BE2C (cell line): ENCODE measurements around the gene IRAK2.
A peak's percentile ranks its signal among the peaks of the same experiment; 100 is the strongest.

Source experiments
- DNase-seq: peaks from one replicate; pipeline ENCODE4 v3.0.0-alpha.2; 2020
- H3K27me3 ChIP-seq: fragments of 250-450 bp; sonication (Bioruptor Pico); 2 replicates; pipeline ENCODE4 v1.5.1; 2020; ENCODE audit warnings: mild to moderate bottlenecking
- H3K36me3 ChIP-seq: fragments of 250-450 bp; sonication (Bioruptor Pico); 2 replicates; pipeline ENCODE4 v1.5.1; 2020; ENCODE audit warnings: mild to moderate bottlenecking
- H3K4me1 ChIP-seq: fragments of 250-450 bp; sonication (Bioruptor Pico); 2 replicates; pipeline ENCODE4 v1.5.1; 2020
- H3K4me3 ChIP-seq: 2 replicates; pipeline ENCODE4 v1.5.1; 2011; ENCODE audit warnings: low read depth, low read length
- H3K9me3 ChIP-seq: fragments of 250-450 bp; sonication (Bioruptor Pico); 2 replicates; pipeline ENCODE4 v1.5.1; 2020
- CTCF ChIP-seq: IDR thresholded peaks from 2 replicates; pipeline ENCODE4 v1.5.1; 2012; ENCODE audit warnings: mild to moderate bottlenecking, low read depth, low read length

Gene IRAK2

GRCh38 chr3:10198226-10198625 lies 33.5 kb downstream of the IRAK2 start:
- Histone ChIP-seq H3K36me3 (no peaks in the 10 kb centered on the region), H3K27me3 (no peaks in the 10 kb centered on the region), H3K4me1 (no peaks in the 10 kb centered on the region; the same call in 1 of the 2 replicates), H3K4me3 (no peak overlapping the region), H3K9me3 (no peaks in the 10 kb centered on the region)
- TF ChIP-seq CTCF: no peak
- DNase-seq: no peak

- no peak for TF ChIP-seq CTCF
- Histone ChIP-seq H3K27me3 (no peaks in the 10 kb centered on the region), H3K9me3 (no peaks in the 10 kb centered on the region), H3K36me3 (no peaks in the 10 kb centered on the region), H3K4me3 (no peak overlapping the region), H3K4me1 (no peaks in the 10 kb centered on the region; the same call in 1 of the 2 replicates)
- peak; percentile 27 for DNase-seq
Measured at GRCh38 chr3:10198761-10199649, 34.3 kb downstream of the IRAK2 start.

GRCh38 chr3:10204921-10205320 lies 40.2 kb downstream of the IRAK2 start:
- H3K9me3 ChIP-seq: no peaks in the 10 kb centered on the region
- H3K36me3 ChIP-seq: no peaks in the 10 kb centered on the region
- DNase-seq: no peak
- H3K4me1 ChIP-seq: no peaks in the 10 kb centered on the region
- H3K27me3 ChIP-seq: no peaks in the 10 kb centered on the region
- no peak for TF ChIP-seq CTCF
- no peak overlapping the region for H3K4me3 ChIP-seq

- H3K36me3 ChIP-seq: no peaks in the 10 kb centered on the region
- DNase-seq: no peak
- no peaks in the 10 kb centered on the region for H3K27me3 ChIP-seq
- H3K4me1 ChIP-seq: no peaks in the 10 kb centered on the region
- no peak overlapping the region for H3K4me3 ChIP-seq
- no peak for TF ChIP-seq CTCF
- H3K9me3 ChIP-seq: no peaks in the 10 kb centered on the region
Measured at GRCh38 chr3:10205451-10206165, 40.9 kb downstream of the IRAK2 start.

- H3K4me1 ChIP-seq: no peaks in the 10 kb centered on the region
- peak; percentile 54 for DNase-seq
- TF ChIP-seq CTCF: no peak
Measured at GRCh38 chr3:10206166-10206511, 41.4 kb downstream of the IRAK2 start.

GRCh38 chr3:10213156-10213792 lies 48.6 kb downstream of the IRAK2 start:
- H3K4me1 ChIP-seq: no peaks in the 10 kb centered on the region
- no peaks in the 10 kb centered on the region for H3K27me3 ChIP-seq
- H3K4me3 ChIP-seq: no peak overlapping the region
- TF ChIP-seq CTCF: no peak
- H3K36me3 ChIP-seq: no peaks in the 10 kb centered on the region
- no peak for DNase-seq
- H3K9me3 ChIP-seq: no peaks in the 10 kb centered on the region

More at GRCh38 chr3:10206166-10206511, 41.4 kb downstream of the IRAK2 start:
- no peak overlapping the region for H3K4me3 ChIP-seq
- H3K27me3 ChIP-seq: no peaks in the 10 kb centered on the region
- H3K9me3 ChIP-seq: no peaks in the 10 kb centered on the region
- no peaks in the 10 kb centered on the region for H3K36me3 ChIP-seq
